Mucosa of descending colon (tissue), 3 donors: ENCODE results near the gene SIAH1. TPM values are rescaled to one million over a fixed set of nuclear protein-coding genes. Genes with fewer than 3 reads are reported as not detected.
"Not testable (repeated sequence)": the region's sequence is repeated elsewhere in the genome, so short reads cannot be mapped to it uniquely, and the experiment has no call there.

ENCODE experiments used
- ATAC-seq: fragments of 200-7000 bp; cut with Tn5 transposase; one replicate; pipeline ENCODE4 v1.9.1; 2020; ENCODE audit warnings: mild to moderate bottlenecking, moderate library complexity
- DNase-seq, 3 donors: peaks; one replicate each; pipeline ENCODE4 v3.0.0-alpha.2; 2020
- H3K36me3 ChIP-seq: fragments of 200-600 bp; one replicate; pipeline ENCODE4 v1.8.0; 2021; ENCODE audit warnings: low read depth, mild to moderate bottlenecking
- H3K4me1 ChIP-seq: fragments of 200-600 bp; one replicate; pipeline ENCODE4 v1.8.0; 2021; ENCODE audit warnings: low read depth, mild to moderate bottlenecking
- H3K4me3 ChIP-seq: fragments of 200-600 bp; one replicate; pipeline ENCODE4 v1.8.0; 2021; ENCODE audit warnings: mild to moderate bottlenecking
- H3K9me3 ChIP-seq: fragments of 200-600 bp; one replicate; pipeline ENCODE4 v1.8.0; 2021; ENCODE audit warnings: mild to moderate bottlenecking
- CTCF ChIP-seq: fragments of 200-600 bp; IDR thresholded peaks from one replicate; pipeline ENCODE4 v1.8.0; 2022; ENCODE audit warnings: antibody characterized with exemption, mild to moderate bottlenecking
- intact Hi-C, 2 donors: fragments of 100-400 bp; cut with DNase I in 1 of 2; cut with micrococcal nuclease in 1 of 2; formaldehyde crosslinking; loops; one replicate each; pipeline versions ENCODE4 v1.11.0 to v1.11.1; 2022; cut with DNase I, micrococcal nuclease
- total RNA-seq, 3 donors: library from RNA; stranded (reverse); fragmentation: NEBNext Ultra II Directional in 2 of 3; extraction: Animal tissue kit (Norgen Biotek cat#: 25700) in 2 of 3; gene quantifications; one replicate each; pipeline versions ENCODE4 v1.2.1 to v1.2.4, GENCODE V29; 2021 to 2023
- donor health status: DM: no; HTN: no; CAD: no; lungs with moderate emphysema.
- donor health status: DM: no; HTN: no; CAD: no.
- donor health status: DM: no; HTN: yes; CAD: no.

SIAH1 gene
- total RNA-seq, 3 donors from 2014 or later = 26.8 to 36.2 (median 27.1) TPM

- Histone ChIP-seq H3K4me3 (no peak overlapping the region), H3K4me1 (peaks cover 9% of the 10 kb centered on the region), H3K36me3 (no peaks in the 10 kb centered on the region), H3K9me3 (no peaks in the 10 kb centered on the region)
- DNase-seq (no peak), ATAC-seq (no peak)
- intact Hi-C loops = loop anchor here in 1 of 2 donors (10.0 kb wide), 1 partner anchor 175 kb away; no protein-coding TSS in a partner anchor
- no peak for TF ChIP-seq CTCF
Observed at GRCh38 chr16:48359983-48360382, 25.2 kb downstream of the SIAH1 start.

- no peaks in the 10 kb centered on the region for H3K9me3 ChIP-seq
- H3K4me3 ChIP-seq = no peak overlapping the region
- H3K4me1 ChIP-seq = no peaks in the 10 kb centered on the region
- ATAC-seq (no peak), DNase-seq (no peak)
- no peak for TF ChIP-seq CTCF
- H3K36me3 ChIP-seq = no peaks in the 10 kb centered on the region
- intact Hi-C loops = loop anchor here in 1 of 2 donors (10.0 kb wide), 1 partner anchor 176 kb away; no protein-coding TSS in a partner anchor
Observed at GRCh38 chr16:48358419-48358818, 26.8 kb downstream of the SIAH1 start.

- no peak for DNase-seq
- H3K4me3 ChIP-seq = no peak overlapping the region
- no peak for TF ChIP-seq CTCF
- H3K36me3 ChIP-seq = no peaks in the 10 kb centered on the region
- no peak for ATAC-seq
- no peaks in the 10 kb centered on the region for H3K9me3 ChIP-seq
- intact Hi-C loops = loop anchor here in 1 of 2 donors (10.0 kb wide), 1 partner anchor 178 kb away; no protein-coding TSS in a partner anchor
- no peaks in the 10 kb centered on the region for H3K4me1 ChIP-seq
Observed at GRCh38 chr16:48356633-48357376, 28.4 kb downstream of the SIAH1 start.

- intact Hi-C loops = loop anchor here (5.0 to 10.0 kb wide), 4 partner anchors 180 to 272 kb away; no protein-coding TSS in a partner anchor
- Histone ChIP-seq H3K4me3 (no peak overlapping the region), H3K9me3 (no peaks in the 10 kb centered on the region), H3K4me1 (no peaks in the 10 kb centered on the region), H3K36me3 (no peaks in the 10 kb centered on the region)
- ATAC-seq (no peak), DNase-seq (no peak)
- TF ChIP-seq CTCF = no peak
Observed at GRCh38 chr16:48354877-48355855, 30.0 kb downstream of the SIAH1 start.

- intact Hi-C loops = loop anchor here (5.0 to 10.0 kb wide), 4 partner anchors 180 to 273 kb away; no protein-coding TSS in a partner anchor
- DNase-seq, ATAC-seq, H3K9me3 ChIP-seq, H3K36me3 ChIP-seq, H3K4me1 ChIP-seq, H3K4me3 ChIP-seq: not testable (repeated sequence)
Observed at GRCh38 chr16:48354385-48354784, 30.8 kb downstream of the SIAH1 start.
